GM23248 (cell line): ENCODE data around the gene MTURN.

Experiments
- EZH2 ChIP-seq: fragments of 200-600 bp; sonication (generic); IDR thresholded peaks from 2 replicates; pipeline ENCODE4 v1.6.1; 2018; ENCODE audit warnings: antibody characterized with exemption, mild to moderate bottlenecking; ENCODE audit not compliant: insufficient read depth, poor library complexity, severe bottlenecking
- EZH2phosphoT487 ChIP-seq: fragments of 200-600 bp; sonication (generic); IDR thresholded peaks from 2 replicates; pipeline ENCODE4 v1.6.1; 2018; ENCODE audit warnings: antibody characterized with exemption, moderate library complexity, mild to moderate bottlenecking, low read depth; ENCODE audit not compliant: insufficient read depth

GRCh38 chr7:30119890-30120577 is 14.8 kb upstream of the MTURN start:
- no peak for TF ChIP-seq EZH2phosphoT487
- TF ChIP-seq EZH2: no peak
